ENCODE data around the gene SRRM5.
"Not testable (repeated sequence)": the region's sequence is repeated elsewhere in the genome, so short reads cannot be mapped to it uniquely, and the experiment has no call there.

SRRM5 gene

DNA sequence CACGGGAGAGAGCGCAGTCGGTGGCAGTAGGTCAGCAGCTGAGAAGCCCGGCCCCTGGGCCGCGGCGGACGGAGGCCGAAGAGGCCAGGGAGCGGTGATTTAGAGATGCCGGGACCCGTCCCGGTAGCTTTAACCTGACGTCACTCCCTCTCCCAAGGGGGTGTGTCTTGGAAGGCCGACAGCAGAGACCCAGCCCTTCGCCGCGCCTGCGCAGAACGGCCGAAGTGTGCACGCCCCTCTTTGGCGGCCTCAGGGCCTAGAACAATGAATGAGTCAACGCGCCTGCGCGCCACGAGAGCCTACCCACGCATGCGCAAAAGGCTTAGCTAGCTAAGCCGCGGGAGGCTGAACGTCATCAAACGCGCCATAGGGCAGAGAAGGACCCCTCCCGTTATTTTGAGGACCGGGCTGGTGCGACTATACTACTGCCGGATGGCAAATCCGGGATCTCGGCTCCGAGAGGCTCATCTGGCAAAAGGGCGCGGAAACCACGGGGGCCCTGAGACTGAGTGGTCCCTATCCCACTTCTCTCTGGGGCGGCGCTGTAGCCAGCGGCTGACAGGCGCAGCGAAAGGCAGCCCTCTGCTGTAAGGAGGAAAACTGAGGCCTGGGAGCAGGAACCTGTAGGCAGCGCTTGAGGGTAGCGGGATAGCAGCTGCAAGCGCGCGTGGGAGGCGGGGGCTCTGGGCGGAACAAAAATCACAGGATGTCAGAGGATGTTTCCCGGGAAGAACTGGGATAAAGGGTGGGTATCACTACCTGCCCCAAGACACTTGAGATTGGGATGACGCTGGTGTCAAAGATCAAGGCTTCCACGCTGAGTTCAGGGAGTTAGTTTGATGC lies 15.7 kb upstream of the SRRM5 start, which contains the start of the genes IRGQ and ZNF576:
Gene IRGQ, minus strand, starts transcription at position 136 of the 843 bp plus-strand sequence. CDS start 796 bp downstream, outside the sequence.
Gene ZNF576, plus strand, starts transcription at position 597 of the 843 bp plus-strand sequence. CDS start 514 bp downstream, outside the sequence.
- peak within 1 kb of the TSS; percentile 99 for H3K4me3 Mint-ChIP-seq
- peak within 1 kb of the TSS; percentile 96 for H3K27ac Mint-ChIP-seq
- H3K36me3 Mint-ChIP-seq (ENCODE audit: low read depth) = peaks cover 22% of the 10 kb centered on the region
- H3K9me3 Mint-ChIP-seq = no peaks in the 10 kb centered on the region
- H3K4me1 Mint-ChIP-seq (ENCODE audit: low read depth) = peaks cover 26% of the 10 kb centered on the region
- no peaks in the 10 kb centered on the region for H3K27me3 Mint-ChIP-seq (ENCODE audit: low read depth)
- DNase-seq (ENCODE audit: low spot score) = peak; percentile 100

DNA sequence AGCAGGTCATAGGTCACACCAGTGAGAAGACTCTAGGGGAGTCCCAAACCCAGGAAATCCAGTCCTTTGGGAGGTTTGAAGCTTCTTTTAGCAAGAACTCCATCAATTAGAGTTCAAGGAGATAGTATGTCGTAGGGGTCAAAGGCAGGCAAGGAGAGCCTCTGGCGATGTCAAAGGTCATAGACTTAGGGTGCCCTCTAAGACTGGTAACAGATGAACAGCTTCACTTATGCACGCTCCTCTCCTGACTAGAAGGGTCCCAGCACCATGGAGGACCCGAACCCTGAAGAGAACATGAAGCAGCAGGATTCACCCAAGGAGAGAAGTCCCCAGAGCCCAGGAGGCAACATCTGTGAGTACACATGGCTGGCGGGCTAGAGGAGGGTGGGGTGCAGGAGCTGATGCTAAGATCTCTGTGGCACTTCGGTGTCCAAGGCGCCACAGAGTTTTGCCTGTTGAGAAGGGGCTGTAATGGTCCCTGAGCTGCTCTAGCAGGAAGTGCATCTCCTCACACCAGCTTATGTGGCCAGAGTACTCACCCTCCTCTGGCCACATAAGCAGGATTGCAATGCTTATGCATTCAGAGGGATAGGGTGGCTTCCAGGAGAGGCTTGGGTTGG lies 14.9 kb upstream of the SRRM5 start:
- peak overlapping the region; percentile 96 for H3K27ac Mint-ChIP-seq
- H3K9me3 Mint-ChIP-seq = no peaks in the 10 kb centered on the region
- H3K36me3 Mint-ChIP-seq (ENCODE audit: low read depth) = peaks cover 24% of the 10 kb centered on the region
- no peak for DNase-seq (ENCODE audit: low spot score)
- H3K4me1 Mint-ChIP-seq (ENCODE audit: low read depth) = peaks cover 26% of the 10 kb centered on the region
- H3K4me3 Mint-ChIP-seq = peak overlapping the region; percentile 99
- no peaks in the 10 kb centered on the region for H3K27me3 Mint-ChIP-seq (ENCODE audit: low read depth)

DNA sequence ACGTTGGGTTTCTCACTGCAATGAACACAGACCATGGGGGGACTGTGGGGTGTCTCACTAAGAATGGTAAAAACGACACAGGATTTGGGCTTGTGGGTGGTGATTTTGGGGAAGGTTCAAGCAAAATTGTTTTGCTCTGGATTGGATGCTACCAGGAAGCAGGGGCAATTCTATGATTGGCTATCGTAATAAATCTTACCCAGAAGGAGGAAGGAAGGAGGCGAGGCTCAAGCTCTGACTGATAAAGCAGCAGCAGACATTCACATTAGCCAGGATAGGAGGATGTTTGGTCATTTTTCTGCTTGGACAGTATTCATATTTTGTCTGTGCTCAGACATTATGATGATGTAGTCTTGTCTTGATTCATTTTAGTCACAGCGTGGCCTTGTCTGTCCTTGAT lies 14.0 kb upstream of the SRRM5 start:
- H3K27me3 Mint-ChIP-seq (ENCODE audit: low read depth) = no peaks in the 10 kb centered on the region
- H3K4me3 Mint-ChIP-seq = peak overlapping the region; percentile 99

DNA sequence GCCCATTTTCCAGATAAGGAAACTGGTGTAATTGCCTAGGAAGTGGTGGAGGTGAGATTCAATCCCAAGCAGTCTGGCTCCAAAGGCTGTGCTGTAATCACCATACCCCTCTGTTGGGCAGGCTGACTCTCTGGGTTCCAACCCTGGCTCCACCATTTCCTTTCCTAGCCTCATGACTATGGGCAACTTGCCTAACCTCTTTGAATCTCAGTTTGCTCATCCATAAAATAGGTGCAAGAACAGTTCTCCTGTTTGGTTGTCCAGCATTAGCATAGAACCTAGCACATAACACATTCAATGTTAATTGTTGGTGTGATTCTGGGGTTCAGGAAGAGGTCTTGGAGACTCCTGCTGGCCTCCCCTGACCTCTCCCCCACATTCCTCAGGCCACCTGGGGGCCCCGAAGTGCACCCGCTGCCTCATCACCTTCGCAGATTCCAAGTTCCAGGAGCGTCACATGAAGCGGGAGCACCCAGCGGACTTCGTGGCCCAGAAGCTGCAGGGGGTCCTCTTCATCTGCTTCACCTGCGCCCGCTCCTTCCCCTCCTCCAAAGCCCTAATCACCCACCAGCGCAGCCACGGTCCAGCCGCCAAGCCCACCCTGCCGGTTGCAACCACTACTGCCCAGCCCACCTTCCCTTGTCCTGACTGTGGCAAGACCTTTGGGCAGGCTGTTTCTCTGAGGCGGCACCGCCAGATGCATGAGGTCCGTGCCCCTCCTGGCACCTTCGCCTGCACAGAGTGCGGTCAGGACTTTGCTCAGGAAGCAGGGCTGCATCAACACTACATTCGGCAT lies 13.2 kb upstream of the SRRM5 start:
- peaks cover 23% of the 10 kb centered on the region for H3K4me1 Mint-ChIP-seq (ENCODE audit: low read depth)

More for the DNA sequence above, 14.0 kb upstream of the SRRM5 start:
- Mint-ChIP-seq H3K9me3 (no peaks in the 10 kb centered on the region), H3K4me1 (ENCODE audit: low read depth) (peaks cover 26% of the 10 kb centered on the region), H3K36me3 (ENCODE audit: low read depth) (peaks cover 21% of the 10 kb centered on the region), H3K27ac (peak overlapping the region; percentile 96)
- no peak for DNase-seq (ENCODE audit: low spot score)

DNA sequence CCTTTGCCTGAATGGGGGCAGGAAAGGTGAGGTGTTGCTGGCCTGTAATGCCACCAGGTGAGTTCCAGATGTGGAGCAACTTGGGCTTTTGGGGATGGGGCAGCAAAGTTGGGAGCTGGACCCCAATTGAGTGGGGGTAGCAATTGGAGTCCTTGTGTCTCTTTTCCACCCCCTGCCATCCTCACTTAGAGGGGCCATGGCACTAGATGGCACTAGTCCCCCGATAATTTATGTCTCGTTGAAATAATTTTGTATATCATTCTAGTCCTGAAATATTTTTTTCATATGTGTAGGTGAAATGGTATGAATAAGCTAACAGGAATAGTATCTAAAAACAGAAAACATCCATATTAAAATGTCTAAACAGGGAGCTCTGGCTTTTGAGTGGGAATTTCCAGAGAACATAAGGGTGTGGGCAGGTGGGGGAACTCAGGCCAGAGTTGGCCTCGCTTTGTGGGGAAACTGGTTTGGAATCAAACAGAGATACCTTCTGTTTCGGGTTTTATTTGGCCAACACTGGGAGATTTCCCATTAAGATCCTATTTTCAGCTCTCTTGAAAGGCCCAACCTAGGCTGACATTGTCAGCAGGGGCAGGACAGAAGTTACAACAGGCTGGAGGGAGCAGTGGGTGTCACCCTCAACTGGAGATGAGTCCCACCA lies 12.1 kb upstream of the SRRM5 start:
- H3K27me3 Mint-ChIP-seq (ENCODE audit: low read depth) = no peaks in the 10 kb centered on the region
- H3K36me3 Mint-ChIP-seq (ENCODE audit: low read depth) = peaks cover 14% of the 10 kb centered on the region
- no peak for DNase-seq (ENCODE audit: low spot score)
- peaks cover 20% of the 10 kb centered on the region for H3K4me1 Mint-ChIP-seq (ENCODE audit: low read depth)
- no peak overlapping the region for H3K4me3 Mint-ChIP-seq
- H3K9me3 Mint-ChIP-seq = no peaks in the 10 kb centered on the region
- H3K27ac Mint-ChIP-seq = no peak overlapping the region

More for the DNA sequence above, 13.2 kb upstream of the SRRM5 start:
- DNase-seq (ENCODE audit: low spot score) = no peak
- Mint-ChIP-seq H3K9me3 (no peaks in the 10 kb centered on the region), H3K4me3 (peak overlapping the region; percentile 99), H3K27ac (no peak overlapping the region), H3K27me3 (ENCODE audit: low read depth) (no peaks in the 10 kb centered on the region), H3K36me3 (ENCODE audit: low read depth) (peaks cover 16% of the 10 kb centered on the region)

DNA sequence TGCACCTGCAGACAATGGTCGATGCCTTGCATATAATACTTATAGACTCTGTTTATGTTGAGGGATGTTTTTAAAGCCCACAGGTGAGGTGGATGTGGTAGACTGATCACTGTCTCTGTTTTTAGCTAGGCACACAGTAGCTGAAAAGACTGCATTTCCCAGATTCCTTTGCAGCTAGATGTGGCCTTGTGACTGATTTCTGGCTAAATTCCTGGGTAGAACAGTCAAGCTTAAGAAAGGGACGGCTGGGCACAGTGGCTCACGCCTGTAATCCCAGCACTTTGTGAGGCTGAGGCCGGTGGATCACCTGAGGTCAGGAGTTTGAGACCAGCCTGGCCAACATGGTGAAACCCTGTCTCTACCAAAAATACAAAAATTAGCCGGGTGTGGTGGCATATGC lies 11.6 kb upstream of the SRRM5 start:
- H3K27me3 Mint-ChIP-seq (ENCODE audit: low read depth); DNase-seq (ENCODE audit: low spot score); H3K4me3 Mint-ChIP-seq; H3K27ac Mint-ChIP-seq; H3K9me3 Mint-ChIP-seq: not testable (repeated sequence)
- Mint-ChIP-seq H3K36me3 (ENCODE audit: low read depth) (peaks cover 14% of the 10 kb centered on the region), H3K4me1 (ENCODE audit: low read depth) (peaks cover 20% of the 10 kb centered on the region)

DNA sequence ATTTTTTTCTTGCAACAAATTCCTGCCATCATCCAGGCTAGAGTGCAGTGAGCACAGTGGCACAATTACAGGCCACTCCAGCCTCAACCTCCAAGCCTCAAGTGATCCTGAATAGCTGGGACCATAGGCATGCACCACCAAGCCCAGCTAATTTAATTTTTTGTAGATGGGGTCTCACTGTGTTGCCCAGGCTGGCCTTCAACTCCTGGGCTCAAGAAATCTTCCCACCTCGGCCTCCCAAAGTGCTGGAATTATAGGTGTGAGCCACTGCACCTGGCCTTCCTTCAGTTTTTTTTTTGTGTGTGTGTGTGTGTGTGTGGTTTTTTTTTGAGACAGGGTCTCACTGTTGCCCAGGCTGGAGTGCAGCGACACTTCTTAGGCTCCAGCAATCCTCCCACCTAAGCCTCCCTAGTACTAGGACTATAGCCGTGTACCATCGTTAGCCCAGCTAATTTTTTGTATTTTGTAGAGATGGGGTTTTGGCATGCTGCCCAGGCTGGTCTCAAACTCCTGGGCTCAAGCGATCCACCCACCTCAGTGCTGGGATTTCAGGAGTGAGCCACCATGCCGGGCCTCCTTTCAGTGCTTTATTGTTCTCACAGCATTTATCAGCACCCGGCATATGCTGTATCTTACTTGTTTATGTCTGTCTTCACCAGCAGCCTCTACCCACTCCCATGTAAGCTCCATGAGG lies 5.9 kb upstream of the SRRM5 start:
- no peaks in the 10 kb centered on the region for H3K27me3 Mint-ChIP-seq (ENCODE audit: low read depth)
- H3K27ac Mint-ChIP-seq = no peak overlapping the region
- H3K4me1 Mint-ChIP-seq (ENCODE audit: low read depth) = no peaks in the 10 kb centered on the region
- peaks cover 2% of the 10 kb centered on the region for H3K36me3 Mint-ChIP-seq (ENCODE audit: low read depth)
- H3K9me3 Mint-ChIP-seq = no peaks in the 10 kb centered on the region
- H3K4me3 Mint-ChIP-seq = no peak overlapping the region
- no peak for DNase-seq (ENCODE audit: low spot score)

DNA sequence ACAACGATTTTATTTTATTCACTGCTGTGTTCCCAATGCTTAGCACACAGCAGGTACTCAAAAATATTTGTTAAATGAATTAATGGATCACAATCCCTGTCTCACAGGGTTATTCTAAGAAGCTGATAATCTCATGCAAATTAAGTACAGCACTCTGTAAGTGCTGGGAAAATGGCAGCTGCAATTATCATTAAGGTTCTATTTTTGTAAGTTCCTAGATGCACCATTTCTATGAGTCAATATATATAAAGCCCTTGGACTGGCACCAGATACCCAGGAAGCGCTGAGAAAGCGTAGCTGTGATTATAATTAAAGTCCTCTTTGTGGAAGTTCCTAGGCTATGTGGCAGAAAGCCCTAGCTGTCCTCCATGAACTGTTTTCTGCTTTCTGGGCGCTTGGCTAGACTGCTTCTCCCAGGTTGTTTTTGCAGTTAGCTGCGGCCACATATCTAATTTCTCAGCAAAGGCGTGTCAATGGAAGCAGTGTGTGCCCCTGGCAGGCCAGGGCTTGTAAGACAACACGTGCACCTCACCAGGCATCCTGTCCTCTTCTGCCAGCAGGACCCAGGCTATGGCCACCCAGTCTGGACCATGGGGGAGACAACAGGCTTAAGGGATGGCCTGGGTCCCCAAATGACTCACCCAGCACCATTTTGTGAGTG lies 5.2 kb upstream of the SRRM5 start:
- Mint-ChIP-seq H3K27me3 (ENCODE audit: low read depth) (no peaks in the 10 kb centered on the region), H3K36me3 (ENCODE audit: low read depth) (no peaks in the 10 kb centered on the region), H3K27ac (no peak overlapping the region), H3K9me3 (no peaks in the 10 kb centered on the region), H3K4me3 (no peak overlapping the region), H3K4me1 (ENCODE audit: low read depth) (no peaks in the 10 kb centered on the region)
- DNase-seq (ENCODE audit: low spot score) = no peak

DNA sequence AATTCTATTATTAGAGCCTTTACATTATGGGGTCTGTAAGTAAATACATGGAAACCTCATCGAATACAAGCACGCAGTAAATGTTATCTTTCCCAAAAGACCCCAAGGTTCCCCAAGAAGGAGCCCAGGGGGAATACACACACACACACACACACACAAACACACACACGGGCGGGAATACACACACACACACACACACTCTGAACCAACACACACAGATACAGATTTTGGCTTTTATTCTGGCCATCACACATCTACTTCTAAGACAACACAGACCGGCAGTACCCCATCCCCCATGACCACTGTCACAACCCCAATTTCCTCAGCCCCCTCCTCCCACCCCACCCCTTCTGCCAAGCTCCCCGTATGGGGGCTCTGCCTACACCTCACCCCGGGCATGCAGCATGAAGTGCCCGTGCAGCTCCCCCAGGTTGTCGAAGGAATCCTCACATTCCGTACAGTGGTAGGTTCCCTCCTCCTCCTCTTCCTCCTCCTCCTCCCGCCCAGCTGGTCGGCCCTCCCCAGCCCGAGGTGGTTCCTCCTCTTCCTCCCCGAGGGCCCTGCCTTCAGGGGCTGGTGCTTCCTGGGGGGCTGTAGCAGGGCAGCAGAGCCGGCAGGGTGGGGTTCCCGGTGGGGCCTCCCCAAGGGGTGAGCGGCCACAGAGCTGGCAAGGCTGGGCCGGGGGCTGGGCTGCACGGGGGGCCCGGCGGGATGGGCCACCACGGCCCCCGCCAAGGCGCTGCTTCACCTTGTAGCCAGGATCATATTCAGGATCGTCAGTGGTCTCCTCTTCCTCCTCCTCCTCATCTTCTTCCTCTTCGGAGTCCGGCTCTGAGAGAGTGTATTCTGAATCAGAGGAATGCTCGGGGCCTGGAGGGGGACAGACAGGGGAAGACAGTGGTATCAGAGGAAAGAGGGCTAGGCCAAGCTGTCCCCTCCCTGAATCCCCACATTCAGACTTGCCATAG lies 4.4 kb upstream of the SRRM5 start:
- peaks cover 5% of the 10 kb centered on the region for H3K36me3 Mint-ChIP-seq (ENCODE audit: low read depth)
- no peak for DNase-seq (ENCODE audit: low spot score)
- H3K4me3 Mint-ChIP-seq = no peak overlapping the region
- no peak overlapping the region for H3K27ac Mint-ChIP-seq
- no peaks in the 10 kb centered on the region for H3K27me3 Mint-ChIP-seq (ENCODE audit: low read depth)
- no peaks in the 10 kb centered on the region for H3K9me3 Mint-ChIP-seq
- H3K4me1 Mint-ChIP-seq (ENCODE audit: low read depth) = no peaks in the 10 kb centered on the region

DNA sequence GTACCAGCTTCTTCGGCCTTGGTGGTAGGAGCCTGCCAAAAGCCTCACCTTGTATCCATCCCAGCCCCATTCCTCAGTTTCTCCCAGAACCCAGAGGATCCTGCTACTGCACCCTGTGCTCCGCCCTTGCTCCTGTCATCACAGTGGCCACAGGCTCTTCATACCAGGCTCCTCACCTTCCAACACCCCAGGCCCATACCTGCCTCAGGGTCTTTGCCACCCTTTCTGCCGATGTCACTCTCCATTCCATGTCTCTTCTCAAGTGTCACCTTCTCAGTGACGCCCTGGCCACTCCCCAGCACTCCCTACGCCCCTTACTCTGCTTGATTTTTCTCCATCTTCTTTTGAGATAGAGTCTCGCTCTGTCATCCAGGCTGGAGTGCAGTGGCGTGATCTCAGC lies 2.0 kb upstream of the SRRM5 start:
- Mint-ChIP-seq H3K27me3 (ENCODE audit: low read depth) (no peaks in the 10 kb centered on the region), H3K27ac (no peak overlapping the region), H3K4me1 (ENCODE audit: low read depth) (no peaks in the 10 kb centered on the region), H3K9me3 (no peaks in the 10 kb centered on the region), H3K4me3 (no peak overlapping the region), H3K36me3 (ENCODE audit: low read depth) (peaks cover 11% of the 10 kb centered on the region)
- no peak for DNase-seq (ENCODE audit: low spot score)

DNA sequence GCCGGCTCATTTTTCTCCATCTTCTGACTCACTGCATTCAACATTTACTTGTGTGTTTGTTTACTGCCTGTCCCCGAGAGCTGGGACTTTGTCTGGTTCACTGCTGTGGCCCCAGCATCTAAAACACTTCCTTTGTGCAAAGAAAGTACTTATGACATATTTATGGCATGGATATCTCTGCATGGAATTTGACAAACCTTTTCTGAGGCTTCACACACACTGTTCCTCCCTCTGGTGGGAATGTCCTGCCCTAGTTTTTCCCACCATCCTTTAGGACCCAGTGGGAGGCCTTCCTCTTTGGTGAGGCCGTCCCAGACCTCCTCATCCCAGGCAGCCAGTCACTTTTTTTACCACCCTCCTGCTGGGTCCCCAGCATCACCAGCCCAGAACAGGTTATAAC lies 1.4 kb upstream of the SRRM5 start:
- Mint-ChIP-seq H3K36me3 (ENCODE audit: low read depth) (peaks cover 11% of the 10 kb centered on the region), H3K9me3 (no peaks in the 10 kb centered on the region), H3K27ac (no peak overlapping the region), H3K4me3 (no peak overlapping the region), H3K4me1 (ENCODE audit: low read depth) (peaks cover under 1% of the 10 kb centered on the region), H3K27me3 (ENCODE audit: low read depth) (no peaks in the 10 kb centered on the region)
- no peak for DNase-seq (ENCODE audit: low spot score)

DNA sequence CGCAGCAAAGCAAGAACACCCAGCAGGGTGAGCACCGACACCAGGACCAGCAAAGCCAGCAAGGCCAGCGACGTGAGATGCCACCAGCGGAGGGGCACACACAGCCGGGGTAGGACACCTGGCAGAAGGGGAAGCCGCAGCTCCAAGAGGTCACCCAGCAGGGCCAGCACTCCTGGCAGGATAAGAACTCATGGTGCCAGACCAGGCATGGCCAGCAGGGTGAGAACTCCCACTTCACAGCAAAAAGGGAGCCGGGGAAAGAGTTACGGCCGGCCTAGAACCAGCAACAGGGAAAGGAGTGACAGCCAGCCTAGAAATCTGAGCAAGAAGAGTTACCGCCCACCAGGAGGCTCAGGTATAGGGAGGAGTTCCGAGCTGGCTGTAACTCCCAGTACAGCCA lies 486 bp downstream of the SRRM5 start:
- DNase-seq (ENCODE audit: low spot score) = no peak
- peaks cover 4% of the 10 kb centered on the region for H3K4me1 Mint-ChIP-seq (ENCODE audit: low read depth)
- H3K4me3 Mint-ChIP-seq = no peak overlapping the region
- peaks cover 11% of the 10 kb centered on the region for H3K36me3 Mint-ChIP-seq (ENCODE audit: low read depth)
- H3K27me3 Mint-ChIP-seq (ENCODE audit: low read depth) = no peaks in the 10 kb centered on the region
- H3K9me3 Mint-ChIP-seq = no peaks in the 10 kb centered on the region
- H3K27ac Mint-ChIP-seq = no peak overlapping the region
